RWPE2 (cell line): ENCODE measurements around the gene SAMD3.

Source experiments
- ATAC-seq: fragments of 200-7000 bp; cut with Tn5 transposase; 3 replicates; pipeline ENCODE4 v1.9.1; 2021; ENCODE audit warnings: low read depth
- DNase-seq: peaks from one replicate; pipeline ENCODE4 v3.0.0-alpha.2; 2020; ENCODE audit warnings: low spot score
- H3K27ac ChIP-seq: fragments of 450-650 bp; 2 replicates; pipeline ENCODE4 v1.5.1; 2017; ENCODE audit warnings: mild to moderate bottlenecking; ENCODE audit not compliant: poor library complexity, severe bottlenecking
- H3K27me3 ChIP-seq: fragments of 250-450 bp; sonication (Bioruptor Pico); 2 replicates; pipeline ENCODE4 v1.5.1; 2021; ENCODE audit warnings: mild to moderate bottlenecking, moderate library complexity; ENCODE audit not compliant: insufficient read depth, poor library complexity, severe bottlenecking
- H3K36me3 ChIP-seq: fragments of 250-450 bp; sonication (Bioruptor Pico); 2 replicates; pipeline ENCODE4 v1.5.1; 2020; ENCODE audit warnings: low read depth, mild to moderate bottlenecking, moderate library complexity
- H3K4me1 ChIP-seq: fragments of 250-450 bp; sonication (Bioruptor Pico); 2 replicates; pipeline ENCODE4 v1.5.1; 2021; ENCODE audit warnings: mild to moderate bottlenecking, moderate library complexity; ENCODE audit not compliant: insufficient read depth, poor library complexity, severe bottlenecking
- H3K4me3 ChIP-seq: fragments of 250-450 bp; sonication (Bioruptor Pico); 2 replicates; pipeline ENCODE4 v1.5.1; 2021; ENCODE audit warnings: mild to moderate bottlenecking, moderate library complexity; ENCODE audit not compliant: severe bottlenecking
- H3K9me3 ChIP-seq: fragments of 250-450 bp; sonication (Bioruptor Pico); 2 replicates; pipeline ENCODE4 v1.5.1; 2021; ENCODE audit warnings: mild to moderate bottlenecking, moderate library complexity; ENCODE audit not compliant: severe bottlenecking
- CTCF ChIP-seq: fragments of 450-650 bp; IDR thresholded peaks from one replicate; pipeline ENCODE4 v1.5.1; 2017; ENCODE audit warnings: mild to moderate bottlenecking, moderate library complexity; ENCODE audit not compliant: poor library complexity, severe bottlenecking

Gene SAMD3

GRCh38 chr6:130207979-130208649, 14.6 kb downstream of the SAMD3 start:
- Histone ChIP-seq H3K9me3 (no peaks in the 10 kb centered on the region), H3K4me3 (no peak overlapping the region), H3K36me3 (no peaks in the 10 kb centered on the region), H3K27me3 (no peaks in the 10 kb centered on the region), H3K27ac (no peak overlapping the region), H3K4me1 (no peaks in the 10 kb centered on the region)
- ATAC-seq (no peak), DNase-seq (no peak)
- TF ChIP-seq CTCF = no peak

DNA sequence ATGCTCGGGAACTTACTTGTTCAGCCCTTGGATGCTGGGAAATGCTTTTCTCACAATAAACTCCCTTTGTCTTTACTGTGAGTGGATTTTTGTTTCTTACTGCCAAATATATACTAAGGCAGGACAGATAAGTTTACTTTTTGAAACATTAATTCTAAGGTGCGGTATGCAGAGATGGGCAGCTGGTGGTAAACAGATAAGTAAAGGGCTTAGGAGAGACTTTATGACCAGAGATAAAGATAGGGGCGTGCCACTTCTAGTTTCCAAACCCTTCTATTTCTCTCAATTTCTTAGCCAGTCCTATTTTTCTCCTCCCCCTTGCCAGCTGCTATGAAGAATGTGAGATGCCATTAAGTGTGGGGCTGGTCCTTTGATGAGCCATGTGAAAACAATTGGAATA, 16.3 kb downstream of the SAMD3 start:
- no peaks in the 10 kb centered on the region for H3K27me3 ChIP-seq
- TF ChIP-seq CTCF = no peak
- no peak overlapping the region for H3K4me3 ChIP-seq
- H3K27ac ChIP-seq = no peak overlapping the region
- no peak for DNase-seq
- no peaks in the 10 kb centered on the region for H3K9me3 ChIP-seq
- H3K4me1 ChIP-seq = no peaks in the 10 kb centered on the region
- ATAC-seq = no peak
- H3K36me3 ChIP-seq = no peaks in the 10 kb centered on the region

DNA sequence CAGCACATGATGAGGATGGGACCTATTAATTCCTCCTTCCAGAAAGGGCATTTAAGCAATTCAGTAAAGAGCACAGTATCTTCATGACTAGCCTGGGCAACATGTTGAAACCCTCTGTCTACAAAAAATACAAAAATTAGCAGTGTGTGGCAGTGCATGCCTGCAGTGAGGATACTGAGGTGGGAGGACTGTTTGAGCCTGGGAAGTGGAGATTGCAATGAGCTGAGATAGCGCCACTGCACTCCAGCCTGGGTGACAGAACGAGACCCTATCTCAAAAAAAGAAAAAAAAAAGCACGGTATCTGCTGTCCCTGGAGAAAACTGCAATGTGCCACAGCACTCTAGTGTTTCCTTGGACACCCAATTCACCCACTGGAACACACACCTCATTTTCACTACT, 18.4 kb downstream of the SAMD3 start:
- ATAC-seq (no peak), DNase-seq (no peak)
- no peak overlapping the region for H3K4me3 ChIP-seq
- no peaks in the 10 kb centered on the region for H3K36me3 ChIP-seq
- TF ChIP-seq CTCF = no peak
- no peaks in the 10 kb centered on the region for H3K27me3 ChIP-seq
- no peaks in the 10 kb centered on the region for H3K9me3 ChIP-seq
- no peak overlapping the region for H3K27ac ChIP-seq
- H3K4me1 ChIP-seq = no peaks in the 10 kb centered on the region

DNA sequence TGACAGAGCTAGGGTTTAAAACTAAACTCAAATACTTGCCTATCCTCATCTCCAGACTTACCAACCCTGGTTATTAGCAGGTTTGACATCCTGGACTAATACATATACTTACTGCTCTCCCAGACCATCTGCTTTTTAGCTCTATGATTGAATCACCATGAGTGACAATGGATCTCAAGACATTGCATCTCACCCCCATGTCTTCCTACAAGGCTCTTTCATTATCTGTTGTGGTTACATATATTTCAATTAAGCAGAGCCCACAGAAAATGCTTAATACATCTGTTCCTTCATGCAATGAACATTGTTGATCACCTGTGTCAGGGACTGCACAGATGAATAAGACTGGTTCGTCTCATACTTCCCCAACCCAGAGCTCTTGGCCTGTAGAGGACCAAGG, 19.4 kb downstream of the SAMD3 start:
- H3K36me3 ChIP-seq = no peaks in the 10 kb centered on the region
- no peaks in the 10 kb centered on the region for H3K27me3 ChIP-seq
- no peaks in the 10 kb centered on the region for H3K4me1 ChIP-seq
- DNase-seq (no peak), ATAC-seq (no peak)
- H3K9me3 ChIP-seq = no peaks in the 10 kb centered on the region
- H3K27ac ChIP-seq = no peak overlapping the region
- TF ChIP-seq CTCF = no peak
- no peak overlapping the region for H3K4me3 ChIP-seq

- H3K27ac ChIP-seq = no peak overlapping the region
- H3K4me3 ChIP-seq = no peak overlapping the region
- H3K4me1 ChIP-seq = no peaks in the 10 kb centered on the region
- H3K27me3 ChIP-seq = no peaks in the 10 kb centered on the region
- H3K36me3 ChIP-seq = no peaks in the 10 kb centered on the region
- no peak for TF ChIP-seq CTCF
- DNase-seq (no peak), ATAC-seq (no peak)
- H3K9me3 ChIP-seq = no peaks in the 10 kb centered on the region
Measured at GRCh38 chr6:130202782-130203181, 20.0 kb downstream of the SAMD3 start.
